ENCODE results near the gene NCAM1. TPM values are rescaled to one million over a fixed set of nuclear protein-coding genes. Genes with fewer than 3 reads are reported as not detected.

NCAM1 gene
- total RNA-seq, 4 donors from 2014 or later: 7.2 to 18.6 (median 14.4) TPM

DNA sequence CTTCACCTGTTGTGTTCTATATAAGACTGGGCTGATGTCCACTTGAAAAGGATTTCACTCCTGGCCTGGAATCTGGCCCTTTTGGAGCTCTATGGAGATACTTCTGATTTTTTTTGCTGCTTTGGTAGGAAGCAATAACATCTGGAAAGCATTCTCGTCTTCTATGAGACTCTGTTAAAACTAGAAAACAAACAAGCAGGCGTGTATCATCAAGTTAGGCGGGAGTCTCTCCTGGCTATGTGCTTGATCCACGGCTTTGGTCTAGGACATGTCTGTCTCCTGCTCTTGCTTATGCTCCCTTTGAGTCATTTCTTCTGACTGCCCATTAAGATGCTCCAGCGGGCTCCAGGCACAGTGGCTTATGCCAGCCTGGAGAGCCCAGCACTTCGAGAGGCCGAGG is 231.8 kb downstream of the NCAM1 start:
- no peak overlapping the region for H3K4me3 ChIP-seq
- TF ChIP-seq, protein P1, sequence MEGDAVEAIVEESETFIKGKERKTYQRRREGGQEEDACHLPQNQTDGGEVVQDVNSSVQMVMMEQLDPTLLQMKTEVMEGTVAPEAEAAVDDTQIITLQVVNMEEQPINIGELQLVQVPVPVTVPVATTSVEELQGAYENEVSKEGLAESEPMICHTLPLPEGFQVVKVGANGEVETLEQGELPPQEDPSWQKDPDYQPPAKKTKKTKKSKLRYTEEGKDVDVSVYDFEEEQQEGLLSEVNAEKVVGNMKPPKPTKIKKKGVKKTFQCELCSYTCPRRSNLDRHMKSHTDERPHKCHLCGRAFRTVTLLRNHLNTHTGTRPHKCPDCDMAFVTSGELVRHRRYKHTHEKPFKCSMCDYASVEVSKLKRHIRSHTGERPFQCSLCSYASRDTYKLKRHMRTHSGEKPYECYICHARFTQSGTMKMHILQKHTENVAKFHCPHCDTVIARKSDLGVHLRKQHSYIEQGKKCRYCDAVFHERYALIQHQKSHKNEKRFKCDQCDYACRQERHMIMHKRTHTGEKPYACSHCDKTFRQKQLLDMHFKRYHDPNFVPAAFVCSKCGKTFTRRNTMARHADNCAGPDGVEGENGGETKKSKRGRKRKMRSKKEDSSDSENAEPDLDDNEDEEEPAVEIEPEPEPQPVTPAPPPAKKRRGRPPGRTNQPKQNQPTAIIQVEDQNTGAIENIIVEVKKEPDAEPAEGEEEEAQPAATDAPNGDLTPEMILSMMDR (IDR thresholded peaks at IDR 0.05): no peak
- TF ChIP-seq EP300 (IDR thresholded peaks at IDR 0.05; ENCODE audit: low read depth) (no peak), POLR2AphosphoS5 (IDR thresholded peaks at IDR 0.05) (no peak), POLR2A (IDR thresholded peaks at IDR 0.05) (no peak)
- H3K27me3 ChIP-seq: no peaks in the 10 kb centered on the region
- H3K9me3 ChIP-seq: no peaks in the 10 kb centered on the region
- WGBS, 2 donors (ENCODE audit: low coverage in 1 of 2): 62% methylated on average over 7 of the region's 7 CpGs; no CpG with 5 or more reads in 1 of the 2 donors
- H3K36me3 ChIP-seq: no peaks in the 10 kb centered on the region
- peaks cover 0 to 13% (median 2%) of the 10 kb centered on the region in 4 donors for H3K4me1 ChIP-seq
- in situ Hi-C loops (cut with MboI; ENCODE audit: low pct_ligation_motif_present in 1 of 4, low pct_unique_long_range_greater_than_20kb in 1 of 4, low sequenced_read_pairs in 3 of 4) (no loop called here), intact Hi-C loops (cut with DNase I; ENCODE audit: low total_unique reads) (no loop called here)
- no peak overlapping the region for H3K27ac ChIP-seq
- no peak for DNase-seq

DNA sequence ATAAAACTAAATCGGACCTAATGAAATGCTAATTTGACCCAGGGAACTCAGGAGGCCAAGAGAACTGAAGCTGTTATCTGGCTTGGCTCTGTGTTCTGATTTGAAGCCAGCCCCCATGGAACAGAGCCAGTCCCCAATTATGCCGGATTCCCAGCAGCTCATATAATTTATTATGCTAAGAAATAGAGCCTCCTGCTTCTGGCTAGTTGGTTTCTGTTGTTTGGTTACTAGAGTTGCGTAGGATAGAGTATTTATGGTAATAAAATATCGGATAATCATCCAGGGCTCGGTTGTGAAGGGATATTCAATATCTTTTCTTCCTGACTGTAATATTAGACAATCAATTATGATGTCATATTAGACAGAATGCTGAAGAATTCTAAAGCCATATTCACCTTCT is 232.7 kb downstream of the NCAM1 start:
- in situ Hi-C loops (cut with MboI; ENCODE audit: low pct_ligation_motif_present in 1 of 4, low pct_unique_long_range_greater_than_20kb in 1 of 4, low sequenced_read_pairs in 3 of 4) (no loop called here), intact Hi-C loops (cut with DNase I; ENCODE audit: low total_unique reads) (no loop called here)
- Histone ChIP-seq H3K9me3 (no peaks in the 10 kb centered on the region), H3K27ac (no peak overlapping the region), H3K36me3 (no peaks in the 10 kb centered on the region), H3K4me1 (peaks cover 0 to 13% (median under 1%) of the 10 kb centered on the region in 4 donors), H3K27me3 (no peaks in the 10 kb centered on the region), H3K4me3 (no peak overlapping the region)
- DNase-seq: no peak
- 37 to 51% methylated on average over 3 to 5 of the region's 5 CpGs for WGBS, 2 donors (ENCODE audit: low coverage in 1 of 2)
- TF ChIP-seq POLR2A (IDR thresholded peaks at IDR 0.05) (no peak), EP300 (IDR thresholded peaks at IDR 0.05; ENCODE audit: low read depth) (no peak), POLR2AphosphoS5 (IDR thresholded peaks at IDR 0.05) (no peak)
- TF ChIP-seq, protein P1 (IDR thresholded peaks at IDR 0.05): no peak

DNA sequence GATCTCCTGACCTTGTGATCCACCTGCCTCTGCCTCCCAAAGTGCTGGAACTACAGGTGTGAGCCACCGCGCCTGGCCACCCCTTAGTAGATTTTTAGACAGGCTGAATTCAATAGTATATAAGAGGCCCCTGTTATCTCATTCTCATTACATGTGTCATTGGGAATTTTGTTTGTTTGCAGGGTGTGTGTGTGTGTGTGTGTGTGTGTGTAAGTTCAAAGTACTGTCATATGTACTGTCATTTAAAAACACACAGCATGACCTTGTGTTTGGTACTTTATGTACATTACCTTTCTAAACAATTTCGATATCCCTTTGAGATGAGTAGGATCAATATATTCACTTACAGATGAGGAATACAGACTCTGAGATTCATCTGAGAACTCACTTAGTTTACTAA is 234.5 kb downstream of the NCAM1 start:
- Histone ChIP-seq H3K4me3 (no peak overlapping the region), H3K27me3 (no peaks in the 10 kb centered on the region), H3K9me3 (no peaks in the 10 kb centered on the region), H3K36me3 (no peaks in the 10 kb centered on the region), H3K27ac (no peak overlapping the region), H3K4me1 (peaks cover 0 to 7% (median 0%) of the 10 kb centered on the region in 4 donors)
- no peak for TF ChIP-seq POLR2AphosphoS5 (IDR thresholded peaks at IDR 0.05)
- no peak for TF ChIP-seq POLR2A (IDR thresholded peaks at IDR 0.05)
- TF ChIP-seq, protein P1 (IDR thresholded peaks at IDR 0.05): no peak
- TF ChIP-seq EP300 (IDR thresholded peaks at IDR 0.05; ENCODE audit: low read depth): no peak
- intact Hi-C loops (cut with DNase I; ENCODE audit: low total_unique reads) (no loop called here), in situ Hi-C loops (cut with MboI; ENCODE audit: low pct_ligation_motif_present in 1 of 4, low pct_unique_long_range_greater_than_20kb in 1 of 4, low sequenced_read_pairs in 3 of 4) (no loop called here)
- WGBS, 2 donors (ENCODE audit: low coverage in 1 of 2): 60 to 74% methylated on average over 1 to 3 of the region's 3 CpGs
- no peak for DNase-seq

DNA sequence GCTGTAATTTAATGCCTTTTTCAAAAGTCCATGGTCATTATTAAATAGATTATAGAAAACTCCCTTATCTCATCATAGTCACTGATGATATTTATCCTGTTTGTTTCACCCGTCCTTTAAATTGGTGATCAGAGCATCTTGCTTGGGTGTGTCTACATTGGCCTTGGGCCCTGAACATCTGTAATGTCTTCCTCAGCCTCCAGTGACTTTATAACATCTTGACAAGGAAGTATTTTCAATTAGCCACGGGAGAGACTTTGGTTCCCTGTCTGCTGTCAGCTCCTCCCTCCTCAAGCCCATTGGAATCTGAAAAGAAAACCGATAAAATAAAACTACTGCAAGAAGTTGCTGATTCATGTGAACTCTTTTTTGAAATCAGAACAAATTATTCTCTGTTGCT is 236.2 kb downstream of the NCAM1 start:
- in situ Hi-C loops (cut with MboI; ENCODE audit: low pct_ligation_motif_present in 1 of 4, low pct_unique_long_range_greater_than_20kb in 1 of 4, low sequenced_read_pairs in 3 of 4): no loop called here

More for the DNA sequence above, 236.2 kb downstream of the NCAM1 start:
- intact Hi-C loops (cut with DNase I; ENCODE audit: low total_unique reads): no loop called here
- 34 to 48% methylated on average over 3 of the region's 3 CpGs for WGBS, 2 donors (ENCODE audit: low coverage in 1 of 2)
- H3K27ac ChIP-seq: no peak overlapping the region
- DNase-seq: no peak
- no peaks in the 10 kb centered on the region for H3K36me3 ChIP-seq
- H3K4me1 ChIP-seq: peaks cover 0 to 7% (median 0%) of the 10 kb centered on the region in 4 donors
- no peaks in the 10 kb centered on the region for H3K9me3 ChIP-seq
- H3K27me3 ChIP-seq: no peaks in the 10 kb centered on the region
- TF ChIP-seq POLR2AphosphoS5 (IDR thresholded peaks at IDR 0.05): no peak
- TF ChIP-seq, protein P1 (IDR thresholded peaks at IDR 0.05): no peak
- no peak for TF ChIP-seq EP300 (IDR thresholded peaks at IDR 0.05; ENCODE audit: low read depth)
- no peak for TF ChIP-seq POLR2A (IDR thresholded peaks at IDR 0.05)
- no peak overlapping the region for H3K4me3 ChIP-seq

Data from transverse colon (tissue), 4 donors.